ENCODE measurements around the gene IL16. TPM values are rescaled to one million over a fixed set of nuclear protein-coding genes. Genes with fewer than 3 reads are reported as not detected.

Gene IL16
- total and polyA plus RNA-seq, 7 experiments from 2014 or later, result 125 to 547 (median 319) TPM

DNA sequence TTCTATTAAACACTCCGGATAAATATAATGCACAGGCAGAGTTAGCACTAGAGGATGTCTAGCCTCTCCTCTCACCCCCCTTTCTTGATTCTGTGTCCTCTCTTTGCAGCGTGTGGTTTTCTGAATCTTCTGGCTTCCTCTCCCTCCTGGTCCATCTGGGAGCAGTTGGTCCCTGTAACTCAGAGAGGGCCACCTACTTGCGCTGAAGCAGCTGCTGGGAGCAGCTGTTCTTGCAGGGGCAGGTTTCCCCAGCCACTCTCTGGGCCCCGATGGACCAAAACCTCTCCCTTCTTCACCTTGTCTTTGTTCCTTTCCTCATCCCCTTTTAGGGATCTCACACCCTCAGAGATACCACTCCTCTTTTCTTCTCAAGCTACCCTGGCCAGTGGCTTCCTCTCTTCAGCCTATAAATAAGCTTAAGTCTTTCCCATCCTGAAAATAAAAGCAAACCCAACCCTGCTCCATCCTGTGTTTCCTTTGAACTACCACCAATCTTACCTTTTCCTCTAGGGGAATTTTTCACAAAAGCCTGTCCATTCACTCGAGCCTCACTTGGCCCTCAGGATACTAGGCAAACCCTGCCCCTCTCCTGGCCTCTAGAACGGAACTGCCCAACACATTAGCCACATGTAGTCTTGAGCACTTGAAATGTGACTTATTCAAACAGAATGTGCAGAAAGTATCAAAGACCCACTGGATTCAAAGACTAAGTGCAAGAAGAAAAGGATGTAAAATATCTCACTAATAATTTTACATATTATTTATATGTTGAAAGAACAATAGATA lies 67.6 kb downstream of the IL16 start:
- no peaks in the 10 kb centered on the region for H3K36me3 ChIP-seq (ENCODE audit: control insufficient read depth in 2 of 3, insufficient read depth in 3 of 3, low read length in 3 of 3)
- H3K9me3 ChIP-seq (ENCODE audit: control insufficient read depth in 2 of 3, low read length in 3 of 3), result no peaks in the 10 kb centered on the region
- H3K27me3 ChIP-seq (ENCODE audit: control insufficient read depth in 2 of 2, insufficient read depth in 2 of 2, low read length in 2 of 2), result no peaks in the 10 kb centered on the region
- CTCF ChIA-PET, result interaction anchor here (0.7 to 2.1 kb wide), 3 partner anchors 19 to 138 kb away, joined by 3 to 11 read pairs (median 3); no protein-coding TSS in a partner anchor
- H3K4me3 ChIP-seq (ENCODE audit: low read length), result no peak overlapping the region
- Mint-ChIP-seq H3K27ac (no peak overlapping the region), H3K4me1 (peaks cover 20 to 39% (median 32%) of the 10 kb centered on the region in 7 donors), H3K27me3 (peaks cover 0 to 15% (median 5%) of the 10 kb centered on the region in 5 donors), H3K36me3 (no peaks in the 10 kb centered on the region), H3K4me3 (no peak overlapping the region), H3K9me3 (no peaks in the 10 kb centered on the region)
- H3K27ac ChIP-seq (ENCODE audit: low read depth, low read length), result no peak overlapping the region
- POLR2A ChIA-PET, result no interaction called here
- H3K4me1 ChIP-seq (ENCODE audit: control insufficient read depth in 2 of 2, insufficient read depth in 2 of 2, low read length in 2 of 2), result peaks cover 9 to 21% of the 10 kb centered on the region in 2 donors
- intact Hi-C loops (cut with micrococcal nuclease), result loop anchor here (10.0 kb wide), 3 partner anchors 489 to 781 kb away; partner anchors contain the start of genes CEMIP (in 1 of the 2) and MEX3B (in 1 of the 2)
- DNase-seq, result no peak
- no peak for ATAC-seq

DNA sequence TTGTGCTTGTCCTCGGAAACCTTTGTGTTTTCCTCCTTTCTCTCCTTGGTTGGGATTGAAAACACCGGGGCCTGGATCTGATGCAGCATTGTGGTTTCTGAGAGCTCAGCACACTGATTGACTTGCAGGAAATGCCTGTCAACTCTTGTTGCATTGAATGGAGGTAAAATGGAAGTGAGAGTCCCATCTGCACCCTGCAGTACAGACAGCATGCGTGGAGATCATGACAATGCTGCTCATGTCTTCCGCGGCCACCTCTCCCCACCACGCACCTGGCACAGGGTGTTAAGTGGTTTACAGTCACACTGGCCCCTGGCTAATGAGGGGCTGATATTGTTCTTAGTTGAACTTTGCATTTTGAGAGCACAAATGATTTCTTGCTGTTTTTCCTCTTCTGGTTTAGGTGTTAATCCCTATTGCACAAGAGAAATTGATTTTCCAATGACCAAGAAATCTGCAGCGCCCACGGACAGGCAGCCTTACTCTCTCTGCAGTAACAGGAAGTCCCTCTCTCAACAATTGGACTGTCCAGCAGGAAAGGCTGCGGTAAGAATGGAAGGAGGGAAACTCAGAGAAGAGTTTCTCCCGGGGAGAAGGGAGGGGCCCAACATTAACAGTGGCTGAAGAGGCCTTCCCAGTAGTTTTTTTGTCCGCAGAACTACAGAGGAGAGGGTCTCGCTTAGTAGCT lies 68.7 kb downstream of the IL16 start:
- CTCF ChIA-PET, result interaction anchor here (0.7 to 4.3 kb wide), 74 partner anchors 9 to 931 kb away, joined by 3 to 72 read pairs (median 5); partner anchors contain the start of gene STARD5
- H3K4me1 Mint-ChIP-seq, result peaks cover 21 to 43% (median 35%) of the 10 kb centered on the region in 7 donors

GRCh38 chr15:81265944-81266775 lies 69.5 kb downstream of the IL16 start:
- H3K36me3 ChIP-seq (ENCODE audit: control insufficient read depth in 2 of 3, insufficient read depth in 3 of 3, low read length in 3 of 3), result no peaks in the 10 kb centered on the region
- peaks cover 9 to 25% of the 10 kb centered on the region in 2 donors for H3K4me1 ChIP-seq (ENCODE audit: control insufficient read depth in 2 of 2, insufficient read depth in 2 of 2, low read length in 2 of 2)
- POLR2A ChIA-PET, result interaction anchor here (0.5 to 2.1 kb wide), 13 partner anchors 9 to 278 kb away, joined by 3 to 9 read pairs (median 4); no protein-coding TSS in a partner anchor
- peak; percentile 60 to 81 (median 75) for DNase-seq
- H3K27ac ChIP-seq (ENCODE audit: low read depth, low read length), result no peak overlapping the region
- ATAC-seq, result peak; percentile 92
- peak overlapping the region; percentile 50 for H3K4me3 ChIP-seq (ENCODE audit: low read length)
- CTCF ChIA-PET, result interaction anchor here (0.5 to 4.3 kb wide), 88 partner anchors 8 to 930 kb away, joined by 3 to 72 read pairs (median 4); partner anchors contain the start of gene STARD5
- H3K27me3 Mint-ChIP-seq, result peaks cover 0 to 13% (median 5%) of the 10 kb centered on the region in 5 donors
- peak overlapping the region in 5 of 9 donors; percentile 9 to 86 (median 48) for H3K27ac Mint-ChIP-seq
- peaks cover 21 to 43% (median 35%) of the 10 kb centered on the region in 7 donors for H3K4me1 Mint-ChIP-seq
- H3K4me3 Mint-ChIP-seq, result peak overlapping the region; percentile 75 to 89 (median 81)
- H3K27me3 ChIP-seq (ENCODE audit: control insufficient read depth in 2 of 2, insufficient read depth in 2 of 2, low read length in 2 of 2), result no peaks in the 10 kb centered on the region
- H3K9me3 Mint-ChIP-seq, result no peaks in the 10 kb centered on the region
- intact Hi-C loops (cut with micrococcal nuclease), result loop anchor here (1.0 to 10.0 kb wide), 12 partner anchors 71 to 811 kb away; partner anchors contain the start of genes CEMIP (in 1 of the 2), MESD (in 1 of the 2), MEX3B (in 1 of the 2) and TLNRD1 (in 1 of the 2)
- no peaks in the 10 kb centered on the region for H3K9me3 ChIP-seq (ENCODE audit: control insufficient read depth in 2 of 3, low read length in 3 of 3)
- H3K36me3 Mint-ChIP-seq, result no peaks in the 10 kb centered on the region

More for the DNA sequence above, 68.7 kb downstream of the IL16 start:
- H3K27ac ChIP-seq (ENCODE audit: low read depth, low read length), result no peak overlapping the region
- peak overlapping the region in 1 of 9 donors; percentile 1 for H3K27ac Mint-ChIP-seq
- H3K27me3 Mint-ChIP-seq, result peaks cover 0 to 13% (median 5%) of the 10 kb centered on the region in 5 donors
- H3K9me3 ChIP-seq (ENCODE audit: control insufficient read depth in 2 of 3, low read length in 3 of 3), result no peaks in the 10 kb centered on the region
- no peaks in the 10 kb centered on the region for H3K36me3 ChIP-seq (ENCODE audit: control insufficient read depth in 2 of 3, insufficient read depth in 3 of 3, low read length in 3 of 3)
- no peaks in the 10 kb centered on the region for H3K36me3 Mint-ChIP-seq
- ATAC-seq (no peak), DNase-seq (no peak)
- peak overlapping the region; percentile 75 to 89 (median 81) for H3K4me3 Mint-ChIP-seq
- H3K27me3 ChIP-seq (ENCODE audit: control insufficient read depth in 2 of 2, insufficient read depth in 2 of 2, low read length in 2 of 2), result no peaks in the 10 kb centered on the region
- H3K4me1 ChIP-seq (ENCODE audit: control insufficient read depth in 2 of 2, insufficient read depth in 2 of 2, low read length in 2 of 2), result peaks cover 9 to 25% of the 10 kb centered on the region in 2 donors
- peak overlapping the region; percentile 31 for H3K4me3 ChIP-seq (ENCODE audit: low read length)
- POLR2A ChIA-PET, result interaction anchor here (0.5 to 1.9 kb wide), 10 partner anchors 9 to 277 kb away, joined by 3 to 9 read pairs (median 4); no protein-coding TSS in a partner anchor
- no peaks in the 10 kb centered on the region for H3K9me3 Mint-ChIP-seq
- intact Hi-C loops (cut with micrococcal nuclease), result loop anchor here (10.0 kb wide), 3 partner anchors 491 to 779 kb away; partner anchors contain the start of genes CEMIP (in 1 of the 2) and MEX3B (in 1 of the 2)

GRCh38 chr15:81268340-81268739 lies 71.7 kb downstream of the IL16 start:
- ATAC-seq (no peak), DNase-seq (no peak)
- intact Hi-C loops (cut with micrococcal nuclease), result loop anchor here (10.0 kb wide), 3 partner anchors 494 to 776 kb away; partner anchors contain the start of genes CEMIP (in 1 of the 2) and MEX3B (in 1 of the 2)
- POLR2A ChIA-PET, result interaction anchor here (0.7 to 17.1 kb wide), 2 partner anchors 20 to 32 kb away, joined by 3 to 642 read pairs; no protein-coding TSS in a partner anchor
- Histone ChIP-seq H3K27ac (ENCODE audit: low read depth, low read length) (no peak overlapping the region), H3K9me3 (ENCODE audit: control insufficient read depth in 2 of 3, low read length in 3 of 3) (no peaks in the 10 kb centered on the region), H3K27me3 (ENCODE audit: control insufficient read depth in 2 of 2, insufficient read depth in 2 of 2, low read length in 2 of 2) (no peaks in the 10 kb centered on the region), H3K4me1 (ENCODE audit: control insufficient read depth in 2 of 2, insufficient read depth in 2 of 2, low read length in 2 of 2) (peaks cover 9 to 25% of the 10 kb centered on the region in 2 donors), H3K36me3 (ENCODE audit: control insufficient read depth in 2 of 3, insufficient read depth in 3 of 3, low read length in 3 of 3) (no peaks in the 10 kb centered on the region), H3K4me3 (ENCODE audit: low read length) (no peak overlapping the region)
- peak overlapping the region in 3 of 9 donors; percentile 71 to 88 (median 80) for H3K27ac Mint-ChIP-seq
- no peaks in the 10 kb centered on the region for H3K9me3 Mint-ChIP-seq
- no peaks in the 10 kb centered on the region for H3K36me3 Mint-ChIP-seq
- H3K4me3 Mint-ChIP-seq, result no peak overlapping the region
- peaks cover 0 to 13% (median 5%) of the 10 kb centered on the region in 5 donors for H3K27me3 Mint-ChIP-seq
- peaks cover 23 to 43% (median 35%) of the 10 kb centered on the region in 7 donors for H3K4me1 Mint-ChIP-seq
- CTCF ChIA-PET, result interaction anchor here (0.6 to 4.3 kb wide), 12 partner anchors 13 to 813 kb away, joined by 3 to 72 read pairs (median 3); no protein-coding TSS in a partner anchor

DNA sequence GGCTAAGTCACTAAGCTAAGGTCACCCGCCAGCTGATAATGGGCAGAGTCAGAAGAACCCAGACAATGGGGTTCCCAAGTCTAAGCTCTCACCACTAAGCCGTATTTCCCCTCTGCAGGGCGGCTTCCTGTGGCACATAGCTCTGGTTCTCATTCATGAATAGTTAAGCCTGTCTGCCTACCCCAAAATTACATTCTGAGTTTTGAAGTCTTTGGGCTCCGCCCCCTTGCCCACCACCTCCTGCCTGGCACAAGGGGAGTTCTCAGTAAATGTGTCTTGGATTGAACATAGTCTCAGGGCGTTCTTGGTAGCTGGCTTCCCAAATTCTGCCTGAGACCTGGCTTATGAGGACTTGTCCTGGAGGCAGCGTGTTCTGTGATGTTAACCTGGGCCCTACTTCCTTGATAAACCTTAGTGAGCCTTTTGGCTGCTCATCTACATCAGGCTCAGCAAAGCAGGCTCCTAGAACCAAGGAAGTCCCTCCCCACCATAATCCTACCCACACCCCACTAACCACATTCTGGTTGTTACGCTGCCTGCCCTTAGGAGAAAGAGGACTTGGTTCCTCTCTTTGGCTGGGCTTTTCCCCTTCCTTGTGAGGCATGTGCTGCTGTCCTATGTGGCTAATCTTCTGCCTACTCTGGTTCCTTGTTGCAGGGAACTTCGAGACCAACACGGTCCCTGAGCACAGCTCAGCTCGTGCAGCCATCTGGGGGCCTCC lies 72.4 kb downstream of the IL16 start:
- Mint-ChIP-seq H3K9me3 (no peaks in the 10 kb centered on the region), H3K4me1 (peaks cover 23 to 43% (median 35%) of the 10 kb centered on the region in 7 donors), H3K27ac (peak overlapping the region; percentile 60 to 88 (median 77)), H3K36me3 (no peaks in the 10 kb centered on the region), H3K4me3 (peak overlapping the region in 3 of 10 donors; percentile 15 to 29 (median 21)), H3K27me3 (peaks cover 0 to 13% (median 5%) of the 10 kb centered on the region in 5 donors)
- POLR2A ChIA-PET, result interaction anchor here (0.7 to 17.1 kb wide), 3 partner anchors 19 to 48 kb away, joined by 3 to 642 read pairs (median 3); no protein-coding TSS in a partner anchor
- CTCF ChIA-PET, result interaction anchor here (0.5 to 4.3 kb wide), 10 partner anchors 11 to 293 kb away, joined by 3 to 72 read pairs (median 3); no protein-coding TSS in a partner anchor
- intact Hi-C loops (cut with micrococcal nuclease), result loop anchor here (10.0 kb wide), 3 partner anchors 494 to 776 kb away; partner anchors contain the start of genes CEMIP (in 1 of the 2) and MEX3B (in 1 of the 2)
- DNase-seq (no peak), ATAC-seq (peak; percentile 8)
- H3K4me3 ChIP-seq (ENCODE audit: low read length), result no peak overlapping the region
- H3K27ac ChIP-seq (ENCODE audit: low read depth, low read length), result peak overlapping the region; percentile 56
- no peaks in the 10 kb centered on the region for H3K36me3 ChIP-seq (ENCODE audit: control insufficient read depth in 2 of 3, insufficient read depth in 3 of 3, low read length in 3 of 3)
- peaks cover 9 to 25% of the 10 kb centered on the region in 2 donors for H3K4me1 ChIP-seq (ENCODE audit: control insufficient read depth in 2 of 2, insufficient read depth in 2 of 2, low read length in 2 of 2)
- no peaks in the 10 kb centered on the region for H3K9me3 ChIP-seq (ENCODE audit: control insufficient read depth in 2 of 3, low read length in 3 of 3)
- no peaks in the 10 kb centered on the region for H3K27me3 ChIP-seq (ENCODE audit: control insufficient read depth in 2 of 2, insufficient read depth in 2 of 2, low read length in 2 of 2)
